ENCODE measurements around the gene LECT2.

GRCh38 chr5:135986401-135986800, 31.6 kb upstream of the LECT2 start:
- TF ChIP-seq FOXA1 (IDR thresholded peaks at IDR 0.05), result no peak
- TF ChIP-seq BHLHE40 (IDR thresholded peaks at IDR 0.05; ENCODE audit: borderline replicate concordance), result no peak
- TF ChIP-seq SUZ12 (IDR thresholded peaks at IDR 0.05), result no peak
- TF ChIP-seq HDGF (IDR thresholded peaks at IDR 0.05; ENCODE audit: borderline replicate concordance), result no peak
- TF ChIP-seq TARDBP (IDR thresholded peaks at IDR 0.05), result no peak
- no peak for TF ChIP-seq ZNF384 (IDR thresholded peaks at IDR 0.05)
- TF ChIP-seq CTBP1 (IDR thresholded peaks at IDR 0.05; ENCODE audit: borderline replicate concordance), result no peak
- TF ChIP-seq ARNT (IDR thresholded peaks at IDR 0.05), result no peak
